CD4-positive, alpha-beta T cell treated with Interleukin-17A for 1 hour (primary cell): ENCODE results near the gene ZNF536.

Source experiments
- DNase-seq: peaks from one replicate; pipeline ENCODE4 v3.0.0-alpha.2; 2020

Gene ZNF536

GRCh38 chr19:30539981-30540380 is 167.8 kb downstream of the ZNF536 start:
- DNase-seq = no peak

GRCh38 chr19:30540761-30541160 is 168.6 kb downstream of the ZNF536 start:
- DNase-seq = no peak

- no peak for DNase-seq
Observed at GRCh38 chr19:30541575-30541974, 169.4 kb downstream of the ZNF536 start.

- no peak for DNase-seq
Observed at GRCh38 chr19:30543243-30543945, 171.2 kb downstream of the ZNF536 start.

GRCh38 chr19:30545752-30546151 is 173.6 kb downstream of the ZNF536 start:
- DNase-seq = no peak

- no peak for DNase-seq
Observed at GRCh38 chr19:30546332-30546731, 174.1 kb downstream of the ZNF536 start.

- DNase-seq = no peak
Observed at GRCh38 chr19:30547246-30547645, 175.1 kb downstream of the ZNF536 start.

- no peak for DNase-seq
Observed at GRCh38 chr19:30549151-30549550, 177.0 kb downstream of the ZNF536 start.

GRCh38 chr19:30551271-30551670 is 179.1 kb downstream of the ZNF536 start:
- DNase-seq = no peak

GRCh38 chr19:30552593-30552992 is 180.4 kb downstream of the ZNF536 start:
- DNase-seq = no peak

GRCh38 chr19:30555075-30555790 is 183.0 kb downstream of the ZNF536 start:
- DNase-seq = no peak

- no peak for DNase-seq
Observed at GRCh38 chr19:30555791-30556110, 183.6 kb downstream of the ZNF536 start.

- DNase-seq = no peak
Observed at GRCh38 chr19:30556230-30556711, 184.1 kb downstream of the ZNF536 start.

GRCh38 chr19:30557212-30557611 is 185.0 kb downstream of the ZNF536 start:
- DNase-seq = no peak

GRCh38 chr19:30557927-30558557 is 185.9 kb downstream of the ZNF536 start:
- DNase-seq = no peak

- no peak for DNase-seq
Observed at GRCh38 chr19:30558793-30559192, 186.6 kb downstream of the ZNF536 start.

GRCh38 chr19:30559446-30559845 is 187.3 kb downstream of the ZNF536 start:
- no peak for DNase-seq

GRCh38 chr19:30562981-30563380 is 190.8 kb downstream of the ZNF536 start:
- no peak for DNase-seq

GRCh38 chr19:30563691-30564090 is 191.5 kb downstream of the ZNF536 start:
- DNase-seq = no peak

GRCh38 chr19:30564551-30565011 is 192.4 kb downstream of the ZNF536 start:
- no peak for DNase-seq

GRCh38 chr19:30565636-30566035 is 193.5 kb downstream of the ZNF536 start:
- DNase-seq = no peak

GRCh38 chr19:30566681-30567420 is 194.7 kb downstream of the ZNF536 start:
- no peak for DNase-seq

GRCh38 chr19:30567536-30568232 is 195.5 kb downstream of the ZNF536 start:
- no peak for DNase-seq
